Right cardiac atrium (tissue), 5 donors: Measurements from ENCODE around the gene LAMA5. TPM values are rescaled to one million over a fixed set of nuclear protein-coding genes. Genes with fewer than 3 reads are reported as not detected.

Source experiments
- ATAC-seq, 2 donors: fragments of 200-7000 bp; cut with Tn5 transposase; one replicate each; pipeline versions ENCODE4 v1.8.0 to v1.9.1; 2020; ENCODE audit warnings: moderate library complexity in 2 of 2, mild to moderate bottlenecking in 1 of 2
- DNase-seq, 3 donors: peaks; one replicate each; pipeline ENCODE4 v3.0.0-alpha.2; 2020
- H3K27ac ChIP-seq: one replicate; pipeline ENCODE4 v1.5.1; 2013; ENCODE audit warnings: mild to moderate bottlenecking, low read length, control low read depth, moderate library complexity
- H3K27me3 ChIP-seq: one replicate; pipeline ENCODE4 v1.6.1; 2013; ENCODE audit not compliant: control insufficient read depth, insufficient read depth
- H3K4me1 ChIP-seq: one replicate; pipeline ENCODE4 v1.6.1; 2013; ENCODE audit warnings: low read length; ENCODE audit not compliant: control insufficient read depth, insufficient read depth
- H3K4me3 ChIP-seq: one replicate; pipeline ENCODE4 v1.5.1; 2013; ENCODE audit warnings: low read length, control low read depth
- H3K9me3 ChIP-seq: one replicate; pipeline ENCODE4 v1.6.1; 2013; ENCODE audit warnings: low read length; ENCODE audit not compliant: control insufficient read depth
- WGBS: extraction: QIAGEN DNeasy Blood & Tissue Kit; methylation state at CpG from one replicate; pipeline ENCODE4 v1.1.7; 2013; 5-methylcytosine and 5-hydroxymethylcytosine counted together
- intact Hi-C, 4 donors: fragments of 100-400 bp; cut with DNase I; formaldehyde crosslinking; loops; one replicate each; pipeline versions ENCODE4 v1.11.0 to v1.14.0; 2022 to 2023
- polyA plus RNA-seq: library from polyadenylated mRNA; stranded (reverse); fragments of 200-250 nt; gene quantifications from one replicate; pipeline ENCODE4 v1.2.3, GENCODE V29; 2013
- total RNA-seq, 4 donors: library from RNA; stranded (reverse); fragmentation: NEBNext Ultra II Directional; extraction: Animal tissue kit (Norgen Biotek cat#: 25700); gene quantifications; one replicate each; pipeline ENCODE4 v1.2.1, GENCODE V29; 2021
- donor health status: healthy with polysubstance abuse.
- donor health status: DM: no; HTN: yes; CAD: no.
- donor health status: DM: no; HTN: no; CAD: no.
- donor health status: DM: no; HTN: yes; CAD: no; lungs with severe emphysema.
- donor health status: DM: yes; HTN: yes; CAD: no.

LAMA5 gene
- total and polyA plus RNA-seq, 5 donors: 77.4 to 97.9 (median 88.6) TPM

GRCh38 chr20:62403331-62403730 lies 36.2 kb upstream of the LAMA5 start:
- intact Hi-C loops: loop anchor here in 1 of 4 donors (10.0 kb wide), 1 partner anchor 211 kb away; no protein-coding TSS in a partner anchor
- Histone ChIP-seq H3K4me3 (no peak overlapping the region), H3K27ac (no peak overlapping the region), H3K27me3 (no peaks in the 10 kb centered on the region), H3K4me1 (peaks cover 4% of the 10 kb centered on the region), H3K9me3 (no peaks in the 10 kb centered on the region)
- no peak for DNase-seq
- no peak for ATAC-seq
- 83% methylated on average over 13 of the region's 13 CpGs for WGBS

GRCh38 chr20:62402456-62403150 lies 35.5 kb upstream of the LAMA5 start:
- H3K4me1 ChIP-seq: peaks cover 4% of the 10 kb centered on the region
- H3K27ac ChIP-seq: no peak overlapping the region
- no peak overlapping the region for H3K4me3 ChIP-seq
- intact Hi-C loops: loop anchor here in 1 of 4 donors (10.0 kb wide), 1 partner anchor 212 kb away; no protein-coding TSS in a partner anchor
- WGBS: 89% methylated on average over 23 of the region's 23 CpGs
- DNase-seq (no peak), ATAC-seq (no peak)
- no peaks in the 10 kb centered on the region for H3K27me3 ChIP-seq
- H3K9me3 ChIP-seq: no peaks in the 10 kb centered on the region

GRCh38 chr20:62401331-62401779 lies 34.2 kb upstream of the LAMA5 start:
- Histone ChIP-seq H3K9me3 (no peaks in the 10 kb centered on the region), H3K4me1 (peaks cover 2% of the 10 kb centered on the region), H3K27me3 (no peaks in the 10 kb centered on the region), H3K27ac (no peak overlapping the region), H3K4me3 (no peak overlapping the region)
- no peak for DNase-seq
- 82% methylated on average over 21 of the region's 21 CpGs for WGBS
- intact Hi-C loops: loop anchor here in 1 of 4 donors (10.0 kb wide), 1 partner anchor 213 kb away; no protein-coding TSS in a partner anchor
- ATAC-seq: no peak

- intact Hi-C loops: loop anchor here in 1 of 4 donors (10.0 kb wide), 1 partner anchor 214 kb away; no protein-coding TSS in a partner anchor
- 89% methylated on average over 10 of the region's 10 CpGs for whole genome bisulfite sequencing
Observed at GRCh38 chr20:62400541-62400940, 33.4 kb upstream of the LAMA5 start.

GRCh38 chr20:62400021-62400420 lies 32.9 kb upstream of the LAMA5 start:
- WGBS: 84% methylated on average over 7 of the region's 7 CpGs
- DNase-seq: no peak
- Histone ChIP-seq H3K4me3 (no peak overlapping the region), H3K4me1 (no peaks in the 10 kb centered on the region), H3K9me3 (no peaks in the 10 kb centered on the region), H3K27me3 (no peaks in the 10 kb centered on the region), H3K27ac (no peak overlapping the region)
- ATAC-seq: no peak
- intact Hi-C loops: loop anchor here in 1 of 4 donors (10.0 kb wide), 1 partner anchor 215 kb away; no protein-coding TSS in a partner anchor

More at GRCh38 chr20:62400541-62400940, 33.4 kb upstream of the LAMA5 start:
- DNase-seq (no peak), ATAC-seq (no peak)
- H3K4me3 ChIP-seq: no peak overlapping the region
- H3K27me3 ChIP-seq: no peaks in the 10 kb centered on the region
- no peaks in the 10 kb centered on the region for H3K9me3 ChIP-seq
- H3K4me1 ChIP-seq: peaks cover under 1% of the 10 kb centered on the region
- no peak overlapping the region for H3K27ac ChIP-seq

- H3K9me3 ChIP-seq: no peaks in the 10 kb centered on the region
- ATAC-seq: no peak
- no peak overlapping the region for H3K27ac ChIP-seq
- intact Hi-C loops: no loop called here
- no peak overlapping the region for H3K4me3 ChIP-seq
- WGBS: 96% methylated on average over 19 of the region's 19 CpGs
- no peaks in the 10 kb centered on the region for H3K4me1 ChIP-seq
- no peaks in the 10 kb centered on the region for H3K27me3 ChIP-seq
- DNase-seq: no peak
Observed at GRCh38 chr20:62398120-62398821, 31.2 kb upstream of the LAMA5 start.

- H3K4me1 ChIP-seq: no peaks in the 10 kb centered on the region
- 78% methylated on average over 35 of the region's 35 CpGs for WGBS
- H3K4me3 ChIP-seq: no peak overlapping the region
- H3K27ac ChIP-seq: no peak overlapping the region
- H3K9me3 ChIP-seq: no peaks in the 10 kb centered on the region
- no peaks in the 10 kb centered on the region for H3K27me3 ChIP-seq
- intact Hi-C loops: no loop called here
- DNase-seq (no peak), ATAC-seq (no peak)
Observed at GRCh38 chr20:62396367-62397239, 29.5 kb upstream of the LAMA5 start.

GRCh38 chr20:62395311-62396242 lies 28.5 kb upstream of the LAMA5 start:
- no peaks in the 10 kb centered on the region for H3K9me3 ChIP-seq
- 89% methylated on average over 27 of the region's 27 CpGs for WGBS

GRCh38 chr20:62394248-62395245 lies 27.4 kb upstream of the LAMA5 start:
- 94% methylated on average over 44 of the region's 44 CpGs for WGBS
- H3K9me3 ChIP-seq: no peaks in the 10 kb centered on the region
- no peak overlapping the region for H3K4me3 ChIP-seq
- intact Hi-C loops: no loop called here
- no peaks in the 10 kb centered on the region for H3K4me1 ChIP-seq
- ATAC-seq (no peak), DNase-seq (no peak)
- H3K27ac ChIP-seq: no peak overlapping the region
- H3K27me3 ChIP-seq: no peaks in the 10 kb centered on the region

More at GRCh38 chr20:62395311-62396242, 28.5 kb upstream of the LAMA5 start:
- no peak for ATAC-seq
- intact Hi-C loops: no loop called here
- DNase-seq: no peak
- no peaks in the 10 kb centered on the region for H3K27me3 ChIP-seq
- H3K27ac ChIP-seq: no peak overlapping the region
- H3K4me1 ChIP-seq: no peaks in the 10 kb centered on the region
- no peak overlapping the region for H3K4me3 ChIP-seq
